Measurements from ENCODE around the gene KIF16B.
A peak's percentile ranks its signal among the peaks of the same experiment; 100 is the strongest.

KIF16B gene

DNA sequence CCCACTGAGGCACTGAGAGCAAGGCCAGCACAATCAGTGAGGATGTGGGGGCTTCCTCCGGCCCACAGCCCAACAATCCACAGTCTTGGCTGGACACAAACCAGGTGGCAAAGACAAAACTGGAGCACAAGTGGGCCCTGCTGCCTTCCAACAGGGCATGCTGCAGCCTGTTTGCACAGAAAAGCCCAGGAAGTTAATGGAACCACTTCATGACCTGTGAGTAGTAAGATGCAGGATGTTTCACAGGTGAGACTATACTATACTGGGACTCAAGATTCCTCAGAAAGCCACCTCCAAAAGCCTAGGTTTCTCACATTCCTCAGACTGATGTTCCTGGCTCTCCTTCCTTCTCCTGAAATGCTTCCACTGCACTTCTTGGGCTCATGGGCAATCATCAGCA lies 235.5 kb downstream of the KIF16B start:
- DNase-seq = no peak

DNA sequence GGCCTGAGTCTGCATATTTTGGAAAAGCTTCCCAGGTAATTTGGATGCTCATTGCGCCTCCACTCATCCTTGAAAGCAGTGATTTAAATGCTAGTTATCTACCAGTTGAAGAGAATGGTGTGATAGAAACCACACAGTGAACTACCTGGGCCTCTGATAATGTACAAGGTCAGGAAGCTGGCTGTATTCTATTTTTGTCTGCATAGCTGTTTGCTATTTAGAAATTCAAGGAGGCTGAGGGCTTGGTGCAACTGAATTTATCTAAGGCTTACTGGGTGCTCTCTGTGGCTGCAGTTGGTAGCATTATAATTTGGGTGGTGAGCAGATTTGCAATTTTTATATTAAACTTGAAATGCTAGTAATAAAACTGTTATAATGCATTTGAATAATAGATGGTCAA lies 245.6 kb downstream of the KIF16B start:
- no peak for DNase-seq

DNA sequence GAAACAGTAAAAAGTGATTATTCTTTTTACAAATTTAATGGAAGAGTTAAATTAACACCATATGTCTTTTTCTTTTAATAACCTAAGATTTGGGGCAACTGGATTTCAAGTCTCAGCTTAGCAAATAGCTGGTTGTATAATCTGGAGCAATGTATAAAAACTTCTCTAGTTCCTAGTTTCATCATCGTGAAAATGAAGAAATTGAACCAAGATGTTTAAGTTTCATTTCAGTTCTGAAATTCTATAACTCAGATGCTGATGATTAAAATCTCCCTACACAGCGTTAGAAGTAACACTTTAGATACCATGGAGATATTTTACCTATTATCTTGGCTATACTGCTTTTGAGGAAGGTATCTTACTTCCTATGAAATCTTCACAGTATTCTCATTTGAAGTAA lies 252.0 kb downstream of the KIF16B start:
- DNase-seq = no peak

DNA sequence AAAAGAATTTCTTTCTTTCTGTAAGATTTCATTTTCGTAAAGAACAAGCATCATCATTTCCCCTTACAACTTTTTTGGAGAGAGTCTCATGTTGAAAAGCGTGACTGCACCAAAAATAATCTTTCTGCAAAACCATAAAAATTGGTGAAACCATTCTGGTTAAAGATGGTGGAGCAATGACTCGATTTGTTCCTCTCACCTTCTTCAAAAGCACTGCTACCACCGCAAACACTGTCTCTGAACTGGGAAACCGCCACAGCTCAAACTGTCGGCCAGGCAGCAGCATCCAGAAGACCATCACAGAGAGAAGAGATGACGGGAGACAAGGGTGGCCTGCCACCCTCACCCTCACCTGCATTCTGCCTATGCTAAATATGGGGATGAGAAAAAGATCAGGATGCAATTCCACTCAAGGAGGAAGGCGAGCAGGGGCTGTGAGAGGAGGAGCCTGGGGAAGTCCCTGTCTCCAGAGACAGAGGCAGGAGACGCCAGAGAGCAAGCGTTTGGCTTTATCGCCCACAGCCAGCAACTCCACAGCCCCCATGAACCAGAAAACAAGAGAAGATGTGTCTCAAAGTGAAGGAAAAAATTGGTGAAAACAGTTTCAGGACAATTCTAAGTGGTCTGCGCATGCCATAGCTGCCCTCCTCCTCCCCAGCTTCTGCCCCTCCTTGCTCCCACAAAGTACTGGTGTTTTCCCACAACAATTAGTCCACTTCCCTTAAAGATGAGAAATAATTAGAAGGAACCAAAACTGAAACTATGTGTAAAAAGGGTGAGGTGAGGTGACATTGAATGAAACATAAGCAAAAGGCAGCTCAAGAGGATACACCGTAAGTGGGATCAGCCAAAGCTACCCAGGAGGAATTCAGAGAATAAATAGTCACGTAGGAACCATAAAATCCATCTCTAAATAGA lies 255.5 kb downstream of the KIF16B start:
- DNase-seq = no peak

DNA sequence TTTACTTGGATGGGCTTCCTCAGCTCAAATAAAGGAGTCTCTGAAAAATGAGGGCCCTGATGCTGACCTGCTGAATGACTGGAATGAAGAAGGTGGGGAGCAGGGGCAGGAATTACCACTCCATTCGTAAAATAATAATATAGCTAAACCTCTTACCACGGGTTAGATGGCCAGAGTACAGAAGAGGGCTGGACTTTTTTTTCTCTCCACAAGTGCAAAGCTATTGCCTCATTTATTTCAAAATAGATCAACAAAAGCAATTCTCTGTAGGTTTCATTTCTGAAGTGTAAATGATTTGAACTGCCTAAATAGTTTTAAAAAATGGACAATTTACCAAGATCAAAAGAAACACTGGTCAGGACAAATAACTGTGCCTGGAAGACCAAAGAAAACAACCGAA lies 256.7 kb downstream of the KIF16B start:
- no peak for DNase-seq

DNA sequence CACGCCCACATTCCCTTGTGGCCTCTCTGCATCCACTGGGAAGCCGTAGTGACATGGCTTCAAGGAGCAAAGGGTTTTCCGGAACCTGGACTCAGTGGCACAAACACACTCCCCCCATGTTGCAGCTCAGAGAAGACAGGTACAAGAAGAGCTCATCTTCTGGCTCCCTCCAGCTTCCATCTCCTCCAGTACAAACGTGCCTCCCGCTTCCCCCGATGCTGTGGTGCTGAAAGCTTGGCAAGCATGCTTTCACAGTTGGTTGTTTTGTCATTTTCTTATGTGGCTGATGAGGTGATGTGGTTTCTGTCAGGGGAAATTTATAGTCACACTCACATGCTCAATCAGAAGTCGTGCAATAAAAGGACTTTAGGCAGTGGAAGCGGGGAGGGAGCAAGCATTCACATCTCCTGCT lies 258.5 kb downstream of the KIF16B start:
- no peak for DNase-seq

DNA sequence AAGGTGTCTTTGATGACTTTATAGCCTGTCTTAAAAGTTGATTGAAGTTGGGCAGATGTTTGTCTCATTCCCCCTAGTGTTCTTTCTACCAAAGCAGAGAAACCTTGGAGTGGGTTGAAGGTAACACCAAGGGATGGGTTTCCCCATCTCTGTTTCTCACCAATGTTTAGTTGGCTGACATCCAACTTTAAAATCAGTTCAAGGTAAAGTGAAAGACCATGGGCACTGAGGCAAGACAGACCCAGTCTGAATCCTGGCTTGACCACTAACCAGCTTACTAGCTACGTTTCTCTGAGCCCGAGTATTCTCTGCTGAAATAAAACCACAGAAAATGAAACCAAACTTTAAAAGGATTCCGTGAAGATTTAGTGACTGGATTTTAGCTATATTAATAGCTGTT lies 258.9 kb downstream of the KIF16B start:
- DNase-seq = no peak

DNA sequence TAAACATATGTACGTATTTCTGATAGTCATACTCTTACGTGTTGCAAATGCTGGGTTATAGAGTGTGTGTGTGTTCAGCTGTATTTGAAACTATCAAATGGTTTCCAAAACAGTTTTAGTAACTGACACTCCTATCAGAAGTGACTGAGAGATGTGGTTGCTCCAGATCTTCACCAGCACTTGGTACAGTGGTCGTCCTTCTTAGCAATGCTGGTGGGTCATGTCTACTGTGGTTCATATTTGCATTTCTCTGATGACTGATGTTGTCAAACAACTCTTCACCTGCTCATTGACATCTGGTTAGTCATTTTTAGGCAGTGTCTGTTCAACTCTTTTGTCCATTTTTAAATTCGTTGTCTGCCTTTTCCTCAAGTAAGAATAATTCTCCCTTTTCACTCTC lies 259.3 kb downstream of the KIF16B start:
- no peak for DNase-seq

DNA sequence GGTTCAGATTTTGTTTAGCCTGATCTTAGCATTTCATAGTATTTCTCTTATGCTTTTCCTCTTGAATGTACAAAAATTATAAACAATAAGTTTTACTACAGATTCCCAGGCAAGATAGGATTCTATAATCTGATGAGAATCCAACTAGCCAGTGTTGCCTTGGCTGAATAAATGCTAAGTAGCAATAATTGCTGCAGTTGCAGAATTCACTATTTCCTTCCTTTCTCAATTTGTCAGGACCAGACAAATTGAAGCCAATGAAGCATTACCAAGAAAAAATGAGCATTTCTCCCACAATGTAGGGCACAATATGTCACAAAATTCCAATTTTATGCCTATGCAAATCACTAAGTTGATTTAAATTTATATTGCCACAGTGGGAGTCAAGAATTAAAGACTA lies 260.2 kb downstream of the KIF16B start:
- no peak for DNase-seq

DNA sequence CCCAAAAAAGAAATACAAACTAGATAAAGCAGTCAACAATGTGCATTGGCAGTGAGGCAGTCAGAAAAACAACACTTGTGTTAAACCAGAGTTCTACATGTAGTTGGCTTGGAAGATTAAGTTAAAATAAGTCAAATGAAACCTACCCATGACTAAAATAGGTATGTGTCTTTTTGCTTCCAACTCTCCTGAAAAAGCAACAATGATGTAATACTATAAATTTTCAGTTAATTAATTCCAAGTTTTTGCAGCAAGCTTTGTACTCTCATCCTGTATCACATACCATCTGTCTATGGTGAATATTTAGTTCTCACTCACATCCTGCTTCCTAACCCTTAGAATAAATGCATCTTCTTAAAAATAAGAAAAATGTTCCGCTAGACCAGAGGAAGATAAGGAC lies 261.5 kb downstream of the KIF16B start:
- no peak for DNase-seq

DNA sequence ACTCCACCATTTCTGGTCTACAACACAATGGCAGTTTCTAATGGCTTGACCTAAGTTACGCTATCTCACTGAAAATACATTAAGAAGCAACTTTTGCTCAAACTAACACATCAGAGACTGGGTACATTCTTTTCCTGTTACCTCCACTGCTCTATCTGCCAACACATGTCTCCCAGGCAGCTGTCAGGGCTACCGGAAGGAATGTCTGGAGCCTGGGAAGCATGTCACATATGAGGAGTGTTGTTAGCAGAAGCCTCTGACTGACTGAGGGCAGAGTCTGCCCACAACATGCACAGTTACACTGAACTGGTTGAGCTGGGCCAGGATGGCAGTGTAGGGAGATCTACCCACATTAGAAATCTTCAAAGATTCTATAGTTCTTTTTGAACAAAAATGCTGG lies 264.5 kb downstream of the KIF16B start:
- DNase-seq = peak; percentile 23

DNA sequence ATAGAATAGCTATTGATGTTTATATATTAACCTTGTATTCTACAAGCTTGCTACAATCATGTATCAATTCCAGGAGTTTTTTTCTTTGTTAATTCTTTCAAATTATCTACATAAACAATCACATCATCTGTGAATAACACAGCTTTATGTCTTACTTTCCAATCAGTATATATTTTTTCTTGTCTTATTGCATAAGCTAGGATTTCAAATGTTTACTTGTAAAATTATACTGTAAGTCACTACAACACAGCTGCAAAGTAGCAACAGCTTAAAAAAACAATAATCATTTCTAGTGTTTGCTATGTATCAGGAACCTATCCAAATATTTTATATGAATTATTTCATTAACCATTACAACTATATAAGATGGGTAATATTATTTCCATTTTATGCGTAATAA lies 270.4 kb downstream of the KIF16B start:
- no peak for DNase-seq

DNA sequence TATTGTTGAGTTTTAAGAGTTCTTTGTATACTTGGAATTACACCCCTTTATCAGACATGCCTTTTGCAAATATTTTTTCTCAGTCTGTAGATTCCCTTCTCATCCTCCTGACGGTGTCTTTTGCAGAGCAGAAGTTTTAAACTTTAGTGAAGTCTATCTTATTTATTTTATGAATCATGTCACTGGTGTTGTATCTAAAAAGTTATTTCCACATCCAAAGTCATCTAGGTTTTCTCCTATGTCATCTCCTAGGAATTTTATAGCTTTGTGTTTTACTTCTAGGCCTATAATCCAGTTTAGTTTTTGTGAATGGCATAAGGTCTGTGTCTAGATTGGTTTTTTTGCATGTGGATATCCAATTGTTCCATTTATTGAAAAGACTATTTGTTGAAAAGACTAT lies 271.3 kb downstream of the KIF16B start:
- no peak for DNase-seq

DNA sequence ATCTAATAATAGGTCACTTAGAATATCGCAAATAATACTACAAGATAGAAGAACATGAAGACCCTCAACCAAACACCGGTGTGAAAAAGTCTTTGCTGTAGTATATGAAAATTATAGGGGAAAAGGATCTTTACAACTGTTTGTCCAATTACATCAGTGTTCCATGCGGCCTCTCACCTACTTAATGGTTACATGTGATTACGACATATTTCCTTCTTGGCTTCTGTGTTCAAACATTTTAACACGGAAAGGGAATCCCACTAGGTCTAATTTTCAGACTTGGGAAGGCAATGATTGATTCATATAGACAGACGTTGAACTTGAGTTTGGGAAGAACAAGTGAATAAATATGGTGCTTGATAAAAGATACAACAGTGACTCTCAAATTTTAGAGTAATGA lies 273.4 kb downstream of the KIF16B start:
- no peak for DNase-seq

DNA sequence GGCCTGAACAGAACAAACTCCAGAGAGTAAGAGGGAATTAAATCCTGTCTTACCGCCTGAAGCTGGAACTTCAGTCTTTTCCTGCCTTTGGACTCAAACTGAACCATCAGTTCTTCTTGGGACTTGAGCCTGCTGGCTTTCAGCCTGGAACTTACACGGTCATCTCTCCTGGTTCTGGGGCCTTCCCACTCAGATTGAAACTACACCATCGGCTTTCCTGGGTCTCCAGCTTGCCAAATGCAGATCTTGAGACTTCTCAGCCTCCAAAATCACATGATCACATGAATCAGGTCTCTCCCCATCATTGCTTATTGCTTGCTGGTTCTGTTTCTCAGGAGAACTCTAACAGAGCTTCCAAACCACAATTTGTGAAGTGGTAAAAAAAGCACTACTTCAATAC lies 276.3 kb downstream of the KIF16B start:
- DNase-seq = no peak

DNA sequence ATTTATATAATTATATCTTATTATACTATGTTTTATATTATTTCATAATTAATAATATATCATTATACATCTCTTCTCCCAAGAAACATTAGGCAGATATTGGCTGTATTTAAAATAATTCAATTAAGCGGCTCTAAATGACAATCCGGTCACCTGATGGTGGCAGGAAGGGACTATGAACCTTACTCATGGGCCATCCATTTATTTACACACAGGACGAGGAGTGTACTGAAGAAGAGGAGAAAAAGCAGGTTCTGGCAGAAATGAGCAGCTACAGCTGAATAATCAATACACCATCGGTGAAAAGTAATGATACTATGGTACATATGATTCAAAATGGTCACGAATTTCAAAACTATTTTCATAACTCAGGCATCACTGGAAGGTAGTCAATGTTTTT lies 277.7 kb downstream of the KIF16B start:
- no peak for DNase-seq

DNA sequence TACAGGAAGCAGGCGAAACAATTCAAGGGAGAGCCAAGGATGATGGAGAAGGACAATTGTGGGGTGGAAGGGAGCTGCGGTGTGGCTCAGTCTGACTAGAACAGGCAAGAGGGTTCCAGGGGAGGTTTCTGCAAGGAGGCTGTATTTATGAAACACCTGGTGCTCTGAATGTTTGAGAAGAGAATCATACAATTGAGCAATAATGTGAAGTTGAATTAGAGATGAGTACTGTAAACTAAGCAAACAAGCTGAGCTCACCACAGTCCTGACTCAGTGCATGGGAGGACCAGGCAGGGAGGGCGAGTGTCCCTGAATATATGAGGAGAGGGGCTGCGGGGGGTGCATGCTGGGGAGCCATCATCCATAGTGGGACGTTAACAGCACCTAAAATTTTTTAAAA lies 279.7 kb downstream of the KIF16B start:
- no peak for DNase-seq

DNA sequence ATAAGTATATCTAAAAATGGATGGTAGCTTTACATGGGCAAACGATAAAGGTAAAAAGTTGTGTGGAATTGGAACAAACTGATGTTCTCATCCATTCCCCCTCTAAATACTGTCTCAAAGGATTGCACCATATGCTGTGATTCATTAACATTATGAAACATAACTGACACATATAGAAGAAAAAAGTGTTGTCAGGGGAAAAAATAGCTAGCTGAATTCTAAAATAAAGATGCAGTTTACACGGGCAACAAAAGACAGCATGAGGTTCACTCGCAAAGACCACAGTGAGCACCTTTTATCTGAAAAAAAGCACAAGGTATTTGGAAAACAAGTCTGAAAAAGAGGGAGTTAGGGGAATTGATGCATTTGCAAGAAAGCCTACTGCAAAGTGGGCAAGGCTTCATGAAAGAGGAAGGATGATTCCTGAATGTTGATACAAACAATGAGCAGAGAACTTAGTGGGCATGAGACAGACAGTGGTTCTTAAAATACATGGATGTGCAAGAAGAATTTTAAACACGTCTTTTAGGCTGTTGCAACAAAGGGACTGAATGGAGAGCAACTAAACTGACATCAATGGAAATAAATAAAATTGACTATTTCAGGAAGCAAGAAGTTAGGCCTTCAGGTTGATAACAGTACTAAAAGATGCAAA lies 280.9 kb downstream of the KIF16B start:
- no peak for DNase-seq

DNA sequence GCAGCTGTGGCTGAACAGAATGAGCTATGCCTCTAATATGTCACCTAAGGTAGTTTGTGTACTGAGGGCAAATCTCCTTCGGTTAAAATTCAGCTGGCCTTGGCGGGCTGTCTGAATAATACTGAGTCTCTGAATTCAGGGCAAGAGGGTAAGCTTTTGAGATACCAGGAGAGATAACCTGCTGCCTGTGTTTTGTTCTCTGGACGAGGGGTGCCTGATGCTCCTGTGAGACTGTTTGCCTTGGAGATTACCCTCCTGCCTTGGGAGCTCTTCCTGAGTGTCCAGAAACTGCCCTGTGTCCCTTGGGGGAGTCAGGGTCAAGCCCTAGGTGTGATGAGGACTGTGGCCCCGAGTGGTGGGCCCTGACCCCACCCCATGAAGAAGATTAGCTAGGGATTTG lies 282.9 kb downstream of the KIF16B start:
- DNase-seq = no peak

DNA sequence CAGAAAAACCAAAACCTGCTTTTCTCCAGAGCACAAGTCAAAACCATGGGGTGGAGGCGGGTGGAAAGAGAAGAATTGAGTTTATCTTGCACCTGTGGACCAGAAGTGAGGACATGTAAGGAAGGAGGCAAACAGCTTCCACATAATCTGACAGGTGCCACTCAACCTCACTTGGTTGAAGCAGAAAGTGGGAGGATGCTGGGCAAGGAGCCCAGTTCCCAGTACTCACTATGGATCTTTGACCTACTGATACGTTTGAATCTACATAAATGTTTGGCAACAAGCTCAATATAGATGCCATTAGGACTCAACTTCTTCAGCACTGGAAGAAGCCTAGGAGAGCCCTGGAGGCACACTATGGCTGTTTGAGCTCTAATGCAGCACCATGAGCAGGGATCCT lies 285.5 kb downstream of the KIF16B start:
- DNase-seq = no peak

DNA sequence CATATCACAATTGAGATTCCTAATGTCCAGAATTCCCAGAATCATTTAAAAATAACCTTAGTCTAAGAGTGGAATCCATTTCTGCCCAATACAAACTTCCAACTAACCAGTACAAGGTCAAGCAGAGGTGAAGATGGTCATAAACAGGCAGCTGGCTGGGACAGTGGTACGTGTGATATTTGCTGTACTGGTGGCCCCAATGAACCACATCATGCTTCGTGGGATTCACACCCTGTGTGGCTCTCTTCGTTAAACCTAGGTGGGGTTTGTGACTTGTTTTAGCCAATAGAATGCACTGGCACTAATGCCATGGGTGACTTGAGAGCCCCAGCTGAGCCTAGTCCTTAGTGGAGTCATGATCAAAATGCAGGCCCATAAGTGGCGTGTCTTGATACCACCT lies 286.6 kb downstream of the KIF16B start:
- no peak for DNase-seq

DNA sequence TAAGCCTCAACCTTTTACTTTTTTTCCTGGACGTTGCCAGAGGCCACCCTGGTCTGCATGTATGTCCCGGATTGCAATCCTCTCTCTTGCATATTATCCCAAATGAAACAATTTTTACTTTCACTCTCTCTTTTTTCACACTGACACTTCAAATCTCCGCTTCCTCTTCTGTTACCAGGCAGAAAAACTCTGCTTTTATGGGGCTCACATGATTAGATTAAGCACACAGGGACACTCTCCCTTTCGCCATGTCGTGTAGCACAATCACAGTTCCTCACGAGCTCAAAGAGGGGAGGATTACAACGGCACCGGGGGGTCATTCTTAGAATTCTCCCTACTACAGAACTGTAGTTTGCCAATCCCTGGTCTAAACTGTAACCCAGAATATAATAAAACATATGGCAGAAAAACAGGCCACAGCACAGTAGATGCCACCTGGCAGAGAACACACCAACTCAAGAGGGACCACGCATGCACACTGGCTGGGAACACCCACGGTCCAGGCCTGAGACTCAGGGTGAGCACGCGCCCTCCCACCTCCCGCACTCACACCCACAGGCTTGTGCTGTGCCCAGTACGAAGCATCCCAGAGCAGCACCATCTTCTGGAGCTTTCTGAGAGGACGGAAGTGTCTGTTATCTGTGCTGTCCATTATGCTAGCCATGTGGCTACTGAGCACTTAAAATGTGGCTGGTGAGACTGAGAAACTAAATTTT lies 288.7 kb downstream of the KIF16B start:
- no peak for DNase-seq

DNA sequence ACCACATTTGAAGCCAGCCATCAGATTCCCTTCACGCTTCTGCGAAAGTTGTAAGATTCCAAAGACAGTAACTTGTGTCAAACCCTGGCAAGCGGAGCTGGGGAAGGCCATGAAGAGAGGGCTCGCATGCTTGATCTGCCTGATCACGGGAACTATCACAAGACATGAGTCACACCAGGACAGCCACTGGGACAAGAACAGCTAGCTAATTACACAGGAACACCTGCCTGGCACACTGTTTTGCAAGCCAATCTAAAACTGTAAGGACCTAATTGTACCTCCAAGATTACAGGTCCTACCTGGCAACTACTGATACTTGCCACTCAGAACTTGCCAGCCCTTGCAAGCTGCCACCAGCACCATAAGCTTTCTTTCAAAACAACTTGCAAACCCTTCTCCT lies 289.3 kb downstream of the KIF16B start:
- no peak for DNase-seq

DNA sequence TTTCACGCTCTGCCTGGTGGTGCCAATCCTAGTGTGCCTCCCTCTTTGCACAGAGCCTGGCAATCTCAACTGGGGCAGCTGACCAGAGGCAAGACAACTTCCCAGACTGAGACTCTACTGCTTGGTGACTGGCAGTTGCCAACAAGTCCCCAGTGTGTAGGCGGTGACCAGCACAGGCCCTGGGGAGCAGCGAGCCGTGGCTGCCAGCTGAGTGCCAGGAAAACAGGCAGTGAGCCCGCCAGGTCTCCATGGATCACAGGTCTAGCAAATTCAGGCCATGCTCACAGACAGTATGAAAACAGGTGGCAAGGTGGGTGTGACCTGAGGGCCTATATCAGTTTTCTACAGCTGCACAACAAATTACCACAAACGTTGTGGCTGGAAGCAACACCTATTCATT lies 289.9 kb downstream of the KIF16B start:
- DNase-seq = no peak

Measured in kidney glomerular epithelial cell (primary cell).